Measurements from ENCODE around the gene SLC16A3.

GRCh38 chr17:82218349-82219075, 10.3 kb upstream of the SLC16A3 start:
- TF ChIP-seq CTCF (conservative IDR thresholded peaks at IDR 0.05) = no peak
- TF ChIP-seq EZH2 (IDR thresholded peaks at IDR 0.05; ENCODE audit: low read depth) = no peak

Measured in PC-9 (cell line).